ENCODE measurements around the gene SMIM23.

The SMIM23 gene

GRCh38 chr5:171785517-171785916 lies at the start of gene SMIM23:
Gene SMIM23, plus strand, starts transcription at chr5:171785817. Its CDS starts 55 bp downstream, at chr5:171785872.
- DNase-seq = no peak

GRCh38 chr5:171736976-171737891 lies 48.4 kb upstream of the SMIM23 start:
- no peak for DNase-seq

GRCh38 chr5:171738501-171738900 lies 47.1 kb upstream of the SMIM23 start:
- no peak for DNase-seq

GRCh38 chr5:171739271-171739670 lies 46.3 kb upstream of the SMIM23 start:
- DNase-seq = no peak

GRCh38 chr5:171743436-171744076 lies 42.1 kb upstream of the SMIM23 start:
- DNase-seq = no peak

- no peak for DNase-seq
Observed at GRCh38 chr5:171744264-171744663, 41.4 kb upstream of the SMIM23 start.

- DNase-seq = no peak
Observed at GRCh38 chr5:171744882-171745281, 40.7 kb upstream of the SMIM23 start.

- DNase-seq = no peak
Observed at GRCh38 chr5:171745602-171746001, 40.0 kb upstream of the SMIM23 start.

GRCh38 chr5:171747061-171747859 lies 38.4 kb upstream of the SMIM23 start:
- no peak for DNase-seq

GRCh38 chr5:171748720-171749119 lies 36.9 kb upstream of the SMIM23 start:
- DNase-seq = no peak

- DNase-seq = no peak
Observed at GRCh38 chr5:171749365-171749764, 36.3 kb upstream of the SMIM23 start.

GRCh38 chr5:171750311-171750788 lies 35.3 kb upstream of the SMIM23 start:
- no peak for DNase-seq

GRCh38 chr5:171755354-171755821 lies 30.2 kb upstream of the SMIM23 start:
- no peak for DNase-seq

GRCh38 chr5:171757853-171758535 lies 27.6 kb upstream of the SMIM23 start:
- DNase-seq = no peak

GRCh38 chr5:171759777-171760176 lies 25.8 kb upstream of the SMIM23 start:
- no peak for DNase-seq

GRCh38 chr5:171762021-171762608 lies 23.5 kb upstream of the SMIM23 start:
- DNase-seq = no peak

GRCh38 chr5:171762903-171763302 lies 22.7 kb upstream of the SMIM23 start:
- DNase-seq = no peak

- no peak for DNase-seq
Observed at GRCh38 chr5:171764265-171764664, 21.4 kb upstream of the SMIM23 start.

- DNase-seq = no peak
Observed at GRCh38 chr5:171766875-171767274, 18.7 kb upstream of the SMIM23 start.

- DNase-seq = no peak
Observed at GRCh38 chr5:171770153-171770552, 15.5 kb upstream of the SMIM23 start.

GRCh38 chr5:171771856-171772255 lies 13.8 kb upstream of the SMIM23 start:
- no peak for DNase-seq

- no peak for DNase-seq
Observed at GRCh38 chr5:171773106-171773505, 12.5 kb upstream of the SMIM23 start.
